Measurements from ENCODE around the gene FBLIM1.

Gene FBLIM1

DNA sequence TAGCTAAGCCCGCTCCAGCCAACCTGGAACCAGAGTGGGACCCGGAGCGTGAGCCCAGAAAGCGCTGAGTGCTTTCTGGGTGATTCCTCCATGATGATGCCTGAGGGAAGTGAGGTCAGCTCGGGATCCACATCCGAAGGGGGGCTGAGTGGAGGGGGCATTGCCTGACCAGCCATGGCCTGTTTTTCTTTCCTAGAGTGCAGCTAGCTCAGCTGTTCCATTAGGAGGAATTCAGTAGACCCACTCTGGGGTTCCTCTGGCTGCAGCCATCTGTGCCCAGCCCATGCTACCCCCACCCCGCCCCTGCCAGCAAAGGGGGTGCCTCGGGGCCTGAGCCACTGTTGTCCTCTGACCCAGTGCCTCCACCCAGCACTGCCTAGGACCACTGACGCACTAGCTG lies 32.1 kb upstream of the FBLIM1 start:
- H3K27ac Mint-ChIP-seq: peak overlapping the region; percentile 59
- no peaks in the 10 kb centered on the region for H3K4me1 Mint-ChIP-seq
- ATAC-seq (replicated peaks) (no peak), DNase-seq (no peak)
- no peaks in the 10 kb centered on the region for H3K27me3 Mint-ChIP-seq
- no peaks in the 10 kb centered on the region for H3K9me3 Mint-ChIP-seq
- H3K4me3 Mint-ChIP-seq: no peak overlapping the region
- H3K36me3 Mint-ChIP-seq: peaks cover 46 to 47% of the 10 kb centered on the region in 2 donors

DNA sequence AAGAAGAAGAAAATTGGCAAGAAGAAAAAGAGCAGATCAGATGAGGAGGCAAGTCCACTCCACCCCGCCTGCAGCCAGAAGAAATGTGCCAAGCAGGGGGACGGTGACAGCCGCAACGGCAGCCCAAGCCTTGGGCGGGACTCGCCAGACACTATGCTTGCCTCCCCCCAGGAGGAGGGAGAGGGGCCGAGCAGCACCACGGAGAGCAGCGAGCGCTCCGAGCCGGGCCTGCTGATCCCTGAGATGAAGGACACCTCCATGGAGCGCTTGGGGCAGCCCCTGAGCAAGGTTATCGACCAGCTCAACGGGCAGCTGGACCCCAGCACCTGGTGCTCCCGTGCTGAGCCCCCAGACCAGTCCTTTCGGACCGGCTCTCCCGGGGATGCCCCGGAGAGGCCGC lies 31.6 kb upstream of the FBLIM1 start:
- no peaks in the 10 kb centered on the region for H3K9me3 Mint-ChIP-seq
- H3K27me3 Mint-ChIP-seq: no peaks in the 10 kb centered on the region
- peaks cover 45% of the 10 kb centered on the region in 2 donors for H3K36me3 Mint-ChIP-seq
- no peak overlapping the region for H3K4me3 Mint-ChIP-seq
- peak overlapping the region; percentile 59 for H3K27ac Mint-ChIP-seq
- H3K4me1 Mint-ChIP-seq: no peaks in the 10 kb centered on the region
- no peak for ATAC-seq (replicated peaks)
- DNase-seq: no peak

DNA sequence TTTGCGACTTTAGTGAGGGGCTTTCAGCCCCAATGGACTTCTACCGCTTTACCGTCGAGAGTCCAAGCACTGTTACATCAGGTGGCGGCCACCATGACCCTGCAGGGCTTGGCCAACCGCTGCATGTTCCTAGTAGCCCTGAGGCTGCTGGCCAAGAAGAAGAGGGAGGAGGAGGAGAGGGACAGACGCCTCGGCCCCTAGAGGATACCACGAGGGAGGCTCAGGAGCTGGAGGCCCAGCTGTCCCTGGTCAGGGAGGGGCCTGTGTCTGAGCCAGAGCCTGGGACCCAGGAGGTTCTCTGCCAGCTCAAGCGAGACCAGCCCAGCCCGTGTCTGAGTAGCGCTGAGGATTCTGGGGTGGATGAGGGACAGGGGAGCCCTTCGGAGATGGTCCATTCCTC lies 31.2 kb upstream of the FBLIM1 start:
- no peaks in the 10 kb centered on the region for H3K27me3 Mint-ChIP-seq
- DNase-seq (no peak), ATAC-seq (replicated peaks) (no peak)
- peaks cover 48 to 49% of the 10 kb centered on the region in 2 donors for H3K36me3 Mint-ChIP-seq
- no peak overlapping the region for H3K27ac Mint-ChIP-seq
- no peak overlapping the region for H3K4me3 Mint-ChIP-seq
- H3K9me3 Mint-ChIP-seq: no peaks in the 10 kb centered on the region
- H3K4me1 Mint-ChIP-seq: no peaks in the 10 kb centered on the region

DNA sequence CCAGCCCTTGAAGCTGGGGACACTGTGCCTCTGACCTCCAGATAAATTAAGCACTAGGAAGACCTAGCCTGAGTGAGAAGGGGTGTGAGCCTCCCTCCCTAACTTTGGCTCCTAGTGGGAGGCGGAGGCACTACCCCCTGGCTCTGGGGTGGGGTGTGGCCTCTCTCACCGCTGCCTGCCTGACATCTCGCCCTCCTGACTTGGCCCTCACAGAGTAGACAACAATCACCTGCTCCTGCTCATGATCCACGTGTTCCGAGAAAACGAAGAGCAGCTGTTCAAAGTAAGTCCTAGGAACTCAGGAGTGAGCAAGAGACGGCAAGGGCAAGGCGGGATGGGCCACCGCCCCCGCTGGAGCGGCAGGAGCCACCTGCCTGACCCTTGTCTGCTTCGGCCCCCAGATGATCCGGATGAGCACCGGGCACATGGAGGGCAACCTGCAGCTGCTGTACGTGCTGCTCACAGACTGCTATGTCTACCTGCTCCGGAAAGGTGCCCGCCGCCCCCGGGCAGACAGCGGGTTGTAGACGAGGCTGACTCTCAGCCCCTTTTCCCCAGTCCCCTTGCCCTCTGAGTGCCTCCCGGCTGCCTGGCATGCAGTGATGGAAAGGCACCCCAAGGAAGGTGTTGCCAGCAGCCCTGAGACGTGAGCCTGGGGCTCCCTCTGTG lies 30.6 kb upstream of the FBLIM1 start:
- H3K27me3 Mint-ChIP-seq: no peaks in the 10 kb centered on the region
- no peaks in the 10 kb centered on the region for H3K9me3 Mint-ChIP-seq
- H3K36me3 Mint-ChIP-seq: peaks cover 50 to 51% of the 10 kb centered on the region in 2 donors
- H3K4me3 Mint-ChIP-seq: no peak overlapping the region
- DNase-seq (no peak), ATAC-seq (replicated peaks) (no peak)
- H3K27ac Mint-ChIP-seq: no peak overlapping the region
- no peaks in the 10 kb centered on the region for H3K4me1 Mint-ChIP-seq

DNA sequence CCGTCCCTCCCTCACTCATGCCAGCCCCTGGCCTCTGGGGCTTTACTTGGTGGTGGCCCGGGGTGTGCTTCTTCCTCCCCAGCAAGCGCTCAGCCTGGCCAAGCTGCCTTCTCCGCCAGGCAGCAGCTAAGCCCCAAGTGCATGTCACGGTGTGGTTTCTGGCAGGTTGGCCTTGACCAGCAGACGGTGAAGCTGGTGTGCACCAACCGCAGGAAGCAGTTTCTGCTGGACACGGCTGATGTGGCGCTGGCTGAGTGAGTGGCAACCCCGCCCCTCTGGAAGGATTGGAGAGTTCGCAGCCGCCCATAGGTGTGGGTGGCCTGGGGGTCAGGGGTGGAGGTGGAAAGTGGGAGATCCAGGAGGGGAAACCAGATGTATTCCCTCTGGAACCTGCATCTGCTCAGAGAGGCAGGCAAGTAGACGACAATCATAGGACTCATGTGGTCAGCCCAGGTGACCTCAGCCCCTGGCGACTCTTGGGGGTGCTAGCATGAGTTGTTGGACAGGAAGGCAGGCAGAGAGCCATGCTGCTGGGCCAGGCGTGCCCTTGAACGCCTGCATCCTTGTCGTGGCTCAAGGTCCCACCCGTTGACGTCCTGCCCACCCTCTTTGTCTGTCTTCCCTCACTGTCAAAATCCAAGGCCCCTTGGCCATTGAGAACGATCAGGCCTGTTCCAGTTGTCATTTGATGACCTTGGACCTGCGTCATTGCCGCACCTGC lies 29.5 kb upstream of the FBLIM1 start:
- no peaks in the 10 kb centered on the region for H3K9me3 Mint-ChIP-seq
- peak overlapping the region; percentile 37 for H3K27ac Mint-ChIP-seq
- H3K4me1 Mint-ChIP-seq: peaks cover 0 to 8% of the 10 kb centered on the region in 2 donors
- ATAC-seq (replicated peaks) (no peak), DNase-seq (no peak)
- H3K27me3 Mint-ChIP-seq: no peaks in the 10 kb centered on the region
- peaks cover 56 to 58% of the 10 kb centered on the region in 2 donors for H3K36me3 Mint-ChIP-seq
- H3K4me3 Mint-ChIP-seq: no peak overlapping the region

DNA sequence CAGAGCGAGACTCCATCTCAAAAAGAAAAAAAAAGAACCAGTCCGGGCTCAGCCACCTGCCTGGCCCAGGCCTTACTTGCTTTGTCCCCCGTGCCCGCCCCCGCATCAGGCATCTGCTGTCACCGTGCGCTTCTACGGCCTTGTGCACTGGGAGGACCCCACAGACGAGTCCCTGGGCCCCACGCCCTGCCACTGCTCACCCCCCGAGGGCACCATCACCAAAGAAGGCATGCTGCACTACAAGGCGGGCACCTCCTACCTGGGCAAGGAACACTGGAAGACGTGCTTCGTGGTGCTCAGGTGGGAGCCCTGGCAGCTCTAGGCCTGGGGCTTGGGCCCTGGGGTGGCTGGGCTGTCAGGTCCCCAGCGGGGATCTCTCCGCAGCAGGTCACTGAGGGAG lies 28.2 kb upstream of the FBLIM1 start:
- Mint-ChIP-seq H3K9me3 (no peaks in the 10 kb centered on the region), H3K27me3 (no peaks in the 10 kb centered on the region), H3K4me1 (peaks cover 0 to 13% of the 10 kb centered on the region in 2 donors), H3K27ac (no peak overlapping the region), H3K36me3 (peaks cover 51 to 54% of the 10 kb centered on the region in 2 donors), H3K4me3 (no peak overlapping the region)
- ATAC-seq (replicated peaks) (no peak), DNase-seq (no peak)

- Mint-ChIP-seq H3K4me1 (peaks cover 0 to 13% of the 10 kb centered on the region in 2 donors), H3K4me3 (no peak overlapping the region), H3K9me3 (no peaks in the 10 kb centered on the region), H3K27me3 (no peaks in the 10 kb centered on the region), H3K27ac (no peak overlapping the region), H3K36me3 (peaks cover 49 to 51% of the 10 kb centered on the region in 2 donors)
- DNase-seq: no peak
- no peak for ATAC-seq (replicated peaks)
These were observed 27.7 kb upstream of the FBLIM1 start for GRCh38 chr1:15730936-15731335.

DNA sequence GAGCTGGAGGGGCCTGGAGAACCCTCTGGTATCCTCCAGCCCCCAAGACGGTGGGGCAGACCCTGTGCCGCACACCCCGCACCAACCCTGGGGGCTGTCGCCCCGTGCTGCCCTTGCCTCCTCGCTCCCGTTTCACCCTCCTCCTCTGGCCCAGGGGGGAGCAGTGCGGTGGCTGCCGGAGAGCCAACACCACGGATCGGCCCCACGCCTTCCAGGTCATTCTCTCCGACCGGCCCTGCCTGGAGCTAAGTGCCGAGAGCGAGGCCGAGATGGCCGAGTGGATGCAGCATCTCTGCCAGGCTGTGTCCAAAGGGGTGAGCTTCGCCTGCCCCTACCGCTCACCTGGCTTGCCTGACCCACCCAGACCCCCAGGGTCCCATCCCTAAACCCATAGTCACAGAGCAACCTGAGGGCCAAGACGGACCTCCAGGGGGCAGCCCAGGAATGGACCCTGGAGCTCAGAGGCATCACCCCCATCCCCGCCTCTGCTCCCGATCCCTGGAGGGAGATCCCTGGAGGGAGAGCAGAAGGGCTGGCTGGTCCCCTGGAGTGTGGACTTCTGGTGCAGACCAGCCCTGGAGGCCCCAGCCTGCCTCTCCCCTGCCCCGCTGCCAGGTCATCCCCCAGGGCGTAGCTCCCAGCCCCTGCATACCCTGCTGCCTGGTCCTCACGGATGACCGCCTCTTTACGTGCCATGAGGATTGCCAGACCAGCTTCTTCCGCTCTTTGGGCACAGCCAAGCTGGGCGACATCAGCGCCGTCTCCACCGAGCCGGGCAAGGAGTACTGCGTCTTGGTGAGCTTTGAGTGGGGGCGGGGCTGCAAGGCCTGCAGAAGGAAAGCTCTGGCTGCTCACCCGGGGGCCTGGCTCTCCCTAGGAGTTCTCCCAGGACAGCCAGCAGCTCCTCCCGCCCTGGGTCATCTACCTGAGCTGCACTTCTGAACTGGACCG lies 26.6 kb upstream of the FBLIM1 start:
- Mint-ChIP-seq H3K27me3 (no peaks in the 10 kb centered on the region), H3K27ac (peak overlapping the region; percentile 75), H3K36me3 (peaks cover 41 to 44% of the 10 kb centered on the region in 2 donors), H3K9me3 (no peaks in the 10 kb centered on the region), H3K4me1 (peaks cover 0 to 13% of the 10 kb centered on the region in 2 donors), H3K4me3 (no peak overlapping the region)
- DNase-seq (no peak), ATAC-seq (replicated peaks) (no peak)

GRCh38 chr1:15732686-15733081 lies 25.9 kb upstream of the FBLIM1 start:
- peak overlapping the region; percentile 75 for H3K27ac Mint-ChIP-seq
- peaks cover 0 to 13% of the 10 kb centered on the region in 2 donors for H3K4me1 Mint-ChIP-seq
- ATAC-seq (replicated peaks) (no peak), DNase-seq (no peak)
- H3K27me3 Mint-ChIP-seq: no peaks in the 10 kb centered on the region
- H3K9me3 Mint-ChIP-seq: no peaks in the 10 kb centered on the region
- H3K4me3 Mint-ChIP-seq: peak overlapping the region in 1 of 2 donors; percentile 29
- H3K36me3 Mint-ChIP-seq: peaks cover 35 to 38% of the 10 kb centered on the region in 2 donors

DNA sequence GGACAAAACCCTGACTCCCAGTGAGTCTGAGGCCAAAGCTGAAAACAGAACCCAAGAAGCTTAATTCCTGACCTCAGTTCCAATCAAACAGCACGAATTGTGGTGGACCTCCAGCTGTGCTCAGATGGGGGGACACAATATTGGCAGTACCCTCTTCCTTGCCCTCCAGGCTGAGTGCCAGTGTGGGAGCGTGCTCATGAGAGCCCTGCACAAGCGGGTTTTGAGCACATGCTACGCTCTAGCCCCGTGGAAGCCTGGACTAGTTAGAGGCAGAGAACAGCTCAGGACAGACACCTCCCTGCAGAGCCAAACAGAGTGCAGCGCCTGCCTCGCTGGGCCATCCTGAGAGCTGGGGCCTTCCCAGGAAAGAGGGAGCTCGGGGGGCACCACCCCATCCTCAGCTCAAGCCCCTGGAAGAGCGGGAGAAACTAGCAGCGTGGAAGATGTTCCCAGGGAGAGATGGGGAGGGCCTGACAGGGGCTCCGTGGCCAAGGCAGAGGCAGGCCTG lies 25.3 kb upstream of the FBLIM1 start:
- Mint-ChIP-seq H3K9me3 (no peaks in the 10 kb centered on the region), H3K4me3 (no peak overlapping the region), H3K27me3 (no peaks in the 10 kb centered on the region), H3K36me3 (peaks cover 32 to 35% of the 10 kb centered on the region in 2 donors), H3K4me1 (peaks cover 0 to 13% of the 10 kb centered on the region in 2 donors), H3K27ac (peak overlapping the region; percentile 69)
- ATAC-seq (replicated peaks) (no peak), DNase-seq (no peak)

- Mint-ChIP-seq H3K4me3 (no peak overlapping the region), H3K9me3 (no peaks in the 10 kb centered on the region), H3K4me1 (peaks cover 0 to 13% of the 10 kb centered on the region in 2 donors), H3K36me3 (peaks cover 28 to 31% of the 10 kb centered on the region in 2 donors), H3K27ac (no peak overlapping the region), H3K27me3 (no peaks in the 10 kb centered on the region)
- DNase-seq (no peak), ATAC-seq (replicated peaks) (no peak)
These were observed 24.8 kb upstream of the FBLIM1 start for GRCh38 chr1:15733726-15734226.

DNA sequence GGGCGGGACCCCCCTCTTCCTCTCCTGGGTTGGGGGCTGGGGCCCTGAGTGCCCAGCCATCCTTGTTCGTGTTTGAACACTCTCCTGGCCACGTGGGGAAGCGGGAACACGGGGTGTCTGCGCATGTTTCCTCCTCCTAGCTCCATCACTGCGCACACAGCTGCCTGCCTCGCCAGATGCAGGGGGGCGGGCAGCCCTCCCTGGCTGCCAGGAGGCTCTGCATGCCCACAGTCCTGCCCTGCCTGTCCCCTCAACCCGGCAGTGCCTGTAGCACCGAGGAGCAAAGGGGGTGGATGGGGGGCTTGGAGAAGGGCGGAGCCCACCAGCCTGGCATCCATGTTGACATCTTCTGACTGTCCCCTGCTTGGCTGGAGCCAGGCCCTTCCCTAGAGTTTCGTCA lies 24.3 kb upstream of the FBLIM1 start:
- H3K4me3 Mint-ChIP-seq: no peak overlapping the region
- ATAC-seq (replicated peaks): no peak

GRCh38 chr1:15734901-15735300 lies 23.7 kb upstream of the FBLIM1 start:
- no peak for ATAC-seq (replicated peaks)
- Mint-ChIP-seq H3K4me1 (peaks cover 0 to 13% of the 10 kb centered on the region in 2 donors), H3K27me3 (no peaks in the 10 kb centered on the region), H3K4me3 (no peak overlapping the region), H3K36me3 (peaks cover 24% of the 10 kb centered on the region in 2 donors), H3K9me3 (no peaks in the 10 kb centered on the region), H3K27ac (peak overlapping the region; percentile 51)
- no peak for DNase-seq

More for the DNA sequence above, 24.3 kb upstream of the FBLIM1 start:
- no peaks in the 10 kb centered on the region for H3K9me3 Mint-ChIP-seq
- H3K27ac Mint-ChIP-seq: no peak overlapping the region
- no peak for DNase-seq
- H3K4me1 Mint-ChIP-seq: peaks cover 0 to 13% of the 10 kb centered on the region in 2 donors
- no peaks in the 10 kb centered on the region for H3K27me3 Mint-ChIP-seq
- peaks cover 24 to 28% of the 10 kb centered on the region in 2 donors for H3K36me3 Mint-ChIP-seq
